GM12874 (cell line): Measurements from ENCODE around the gene INAFM2.

Experiments
- TF ChIP-seq, protein P1 (sequence below): IDR thresholded peaks from 2 replicates; pipeline ENCODE4 v1.5.1; 2011; ENCODE audit warnings: low read depth, mild to moderate bottlenecking, control low read depth, low read length, moderate library complexity; ENCODE audit not compliant: insufficient read depth

The INAFM2 gene

DNA sequence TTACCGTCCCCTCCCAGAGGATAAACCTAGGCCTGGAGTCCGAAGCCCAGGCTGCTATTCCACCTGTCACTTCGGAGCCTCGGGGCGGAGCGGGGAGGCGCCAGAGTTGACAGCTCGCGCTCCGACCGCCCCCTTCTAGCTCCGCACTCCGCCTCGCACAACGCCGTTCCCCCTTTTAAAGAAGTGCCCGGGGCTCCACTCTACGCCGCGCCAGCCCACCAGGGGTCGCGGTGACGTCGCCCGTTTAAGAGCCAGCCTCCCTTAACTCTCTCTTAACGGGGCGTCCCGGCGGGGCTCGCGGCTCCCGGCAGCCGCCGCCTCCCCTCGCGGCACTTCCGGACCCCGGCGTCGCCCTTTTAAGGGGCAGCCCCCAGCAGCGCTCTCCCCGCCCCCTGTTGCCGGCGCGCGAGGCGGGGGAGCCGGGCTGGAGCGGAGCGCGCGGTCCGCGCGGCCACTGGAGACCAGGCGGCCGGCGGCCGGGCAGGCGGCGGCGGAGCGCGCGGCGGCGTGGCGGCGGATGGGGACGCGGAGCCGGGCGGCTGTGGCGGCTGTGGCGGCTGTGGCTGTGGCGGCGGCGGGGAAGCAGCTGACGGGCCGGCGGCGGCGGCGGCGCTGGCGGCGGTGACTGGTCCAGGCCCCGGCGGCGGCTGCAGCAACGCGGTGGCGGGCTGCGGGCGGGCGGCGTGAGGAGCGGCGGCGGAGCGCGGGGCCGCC lies at the start of gene INAFM2:
TSS of gene INAFM2 (plus strand) at position 454 of the 714 bp plus-strand sequence. CDS start 364 bp downstream, outside the sequence.
- TF ChIP-seq, protein P1, sequence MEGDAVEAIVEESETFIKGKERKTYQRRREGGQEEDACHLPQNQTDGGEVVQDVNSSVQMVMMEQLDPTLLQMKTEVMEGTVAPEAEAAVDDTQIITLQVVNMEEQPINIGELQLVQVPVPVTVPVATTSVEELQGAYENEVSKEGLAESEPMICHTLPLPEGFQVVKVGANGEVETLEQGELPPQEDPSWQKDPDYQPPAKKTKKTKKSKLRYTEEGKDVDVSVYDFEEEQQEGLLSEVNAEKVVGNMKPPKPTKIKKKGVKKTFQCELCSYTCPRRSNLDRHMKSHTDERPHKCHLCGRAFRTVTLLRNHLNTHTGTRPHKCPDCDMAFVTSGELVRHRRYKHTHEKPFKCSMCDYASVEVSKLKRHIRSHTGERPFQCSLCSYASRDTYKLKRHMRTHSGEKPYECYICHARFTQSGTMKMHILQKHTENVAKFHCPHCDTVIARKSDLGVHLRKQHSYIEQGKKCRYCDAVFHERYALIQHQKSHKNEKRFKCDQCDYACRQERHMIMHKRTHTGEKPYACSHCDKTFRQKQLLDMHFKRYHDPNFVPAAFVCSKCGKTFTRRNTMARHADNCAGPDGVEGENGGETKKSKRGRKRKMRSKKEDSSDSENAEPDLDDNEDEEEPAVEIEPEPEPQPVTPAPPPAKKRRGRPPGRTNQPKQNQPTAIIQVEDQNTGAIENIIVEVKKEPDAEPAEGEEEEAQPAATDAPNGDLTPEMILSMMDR = peak; percentile 50

DNA sequence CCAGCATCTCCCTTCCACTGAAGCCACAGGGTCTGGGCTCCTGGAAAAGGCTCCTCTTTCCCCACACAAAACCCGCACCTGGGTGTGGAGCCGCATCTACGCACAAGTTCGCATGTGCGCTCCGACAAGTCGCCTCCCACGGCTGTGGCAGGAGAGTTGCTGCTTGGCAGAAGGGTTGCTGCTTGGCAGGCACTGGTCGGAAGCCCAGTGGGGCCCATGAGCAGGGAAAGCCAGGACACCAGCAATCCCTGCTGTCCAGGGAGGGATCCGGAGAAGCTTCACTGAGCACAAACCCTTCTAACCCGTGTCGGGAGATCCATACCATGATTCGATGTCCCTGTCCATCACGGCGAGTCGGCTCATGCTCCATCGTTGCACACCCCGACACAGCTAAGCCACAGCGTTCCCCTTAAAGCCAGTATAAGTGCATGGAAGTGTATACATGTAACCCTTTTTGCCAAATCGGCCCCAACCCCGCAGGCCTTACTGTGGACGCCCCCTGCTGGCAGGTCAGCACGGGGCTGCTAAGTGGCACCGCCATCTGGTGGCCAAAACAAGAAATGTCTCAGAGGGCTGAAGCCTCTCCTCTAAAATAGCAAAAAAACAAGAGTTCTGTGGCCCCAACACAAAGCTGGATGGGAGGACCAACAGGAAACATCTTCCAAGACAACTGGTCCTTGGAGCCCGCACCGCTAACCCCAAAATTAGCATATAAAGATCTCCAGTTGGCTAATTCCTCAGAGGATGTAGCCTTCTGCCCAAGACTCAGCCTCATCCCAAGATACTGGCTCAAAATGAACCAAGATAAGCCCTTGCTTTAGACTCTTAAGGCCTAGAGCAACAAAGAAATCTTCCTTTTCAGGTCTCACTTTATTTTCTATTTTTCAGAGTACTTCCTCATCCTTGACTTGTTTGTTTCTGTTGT lies 48.9 kb upstream of the INAFM2 start:
- TF ChIP-seq, protein P1 = peak; percentile 100

DNA sequence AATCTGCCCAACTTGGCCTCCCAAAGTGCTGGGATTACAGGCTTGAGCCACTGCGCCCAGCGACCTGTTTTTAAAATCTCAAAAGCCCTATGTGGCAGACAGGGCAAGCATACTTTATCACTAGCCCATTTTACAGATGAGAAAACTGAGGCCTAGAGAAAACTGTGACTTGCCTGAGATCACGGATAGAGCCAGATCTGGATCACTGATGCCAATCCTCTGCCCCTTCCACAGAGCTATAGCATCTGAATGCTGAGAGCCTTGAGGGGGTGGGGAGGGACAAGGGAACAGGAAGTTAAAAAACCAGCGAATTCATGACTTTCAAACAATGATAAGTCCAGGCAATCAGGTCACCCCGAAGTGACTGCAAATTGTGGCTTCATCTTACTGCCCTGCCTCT lies 48.0 kb upstream of the INAFM2 start:
- TF ChIP-seq, protein P1 = no peak

DNA sequence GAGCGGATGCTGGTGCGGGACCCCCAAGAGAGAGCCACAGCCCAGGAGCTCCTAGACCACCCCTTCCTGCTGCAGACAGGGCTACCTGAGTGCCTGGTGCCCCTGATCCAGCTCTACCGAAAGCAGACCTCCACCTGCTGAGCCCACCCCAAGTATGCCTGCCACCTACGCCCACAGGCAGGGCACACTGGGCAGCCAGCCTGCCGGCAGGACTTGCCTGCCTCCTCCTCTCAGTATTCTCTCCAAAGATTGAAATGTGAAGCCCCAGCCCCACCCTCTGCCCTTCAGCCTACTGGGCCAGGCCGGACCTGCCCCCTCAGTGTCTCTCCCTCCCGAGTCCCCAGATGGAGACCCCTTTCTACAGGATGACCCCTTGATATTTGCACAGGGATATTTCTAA lies 47.5 kb upstream of the INAFM2 start:
- TF ChIP-seq, protein P1 = no peak

DNA sequence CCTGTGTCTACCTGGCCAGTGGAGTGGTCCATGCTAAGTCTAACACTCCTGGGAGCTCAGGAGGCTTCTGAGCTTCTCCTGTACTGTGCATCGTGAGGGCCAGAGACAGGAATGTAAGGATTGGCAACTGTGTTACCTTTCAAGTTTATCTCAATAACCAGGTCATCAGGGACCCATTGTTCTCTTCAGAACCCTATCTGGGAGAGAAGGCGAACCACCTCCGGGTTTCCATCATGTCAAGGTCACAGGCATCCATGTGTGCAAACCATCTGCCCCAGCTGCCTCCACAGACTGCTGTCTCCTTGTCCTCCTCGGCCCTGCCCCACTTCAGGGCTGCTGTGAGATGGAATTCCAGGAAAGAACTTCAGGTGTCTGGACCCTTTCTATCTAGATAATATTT lies 46.6 kb upstream of the INAFM2 start:
- TF ChIP-seq, protein P1 = no peak

DNA sequence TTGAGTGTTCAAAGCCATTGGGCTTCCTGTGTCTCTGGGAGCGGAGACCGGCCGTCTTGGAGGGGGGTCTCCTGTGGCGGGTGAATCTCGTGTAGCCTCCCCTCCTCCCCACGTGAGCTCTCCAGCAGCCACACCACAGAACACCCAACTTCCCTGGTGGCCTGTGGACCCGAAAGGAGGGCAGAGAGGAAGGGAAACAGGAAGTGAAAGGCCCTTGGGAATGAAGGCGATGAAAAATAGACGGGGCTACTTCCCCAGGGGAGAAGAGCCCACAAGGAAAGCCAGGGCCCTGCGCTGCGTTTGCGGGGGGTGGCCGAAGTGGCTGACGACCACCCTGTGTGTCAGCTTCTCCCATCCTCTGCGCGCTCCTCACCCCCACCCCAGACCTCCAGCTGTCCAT lies 46.0 kb upstream of the INAFM2 start:
- TF ChIP-seq, protein P1 = no peak

DNA sequence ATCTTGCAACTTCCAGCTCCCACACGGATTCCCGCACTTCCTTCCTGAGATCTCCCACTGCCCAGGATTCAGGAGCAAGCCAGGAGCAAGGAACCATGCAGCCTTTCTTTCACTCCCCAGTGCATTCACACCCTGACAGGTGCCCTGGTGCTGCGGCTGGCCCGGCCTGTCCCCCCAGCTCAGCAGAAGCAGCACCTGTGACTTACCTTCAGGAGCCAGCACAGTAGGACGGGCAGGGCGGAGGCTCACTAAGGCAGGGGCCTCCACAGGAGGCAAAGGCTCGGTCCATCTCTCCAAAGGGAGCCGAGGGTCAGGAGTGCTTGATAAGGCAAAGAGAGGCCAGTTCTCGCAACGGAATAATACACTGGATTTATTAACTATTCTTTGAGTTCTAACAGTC lies 45.5 kb upstream of the INAFM2 start:
- TF ChIP-seq, protein P1 = no peak
